Esophagus squamous epithelium (tissue), 5 donors: Measurements from ENCODE around the gene OVOL1. TPM values are rescaled to one million over a fixed set of nuclear protein-coding genes. Genes with fewer than 3 reads are reported as not detected.
A peak's percentile ranks its signal among the peaks of the same experiment; 100 is the strongest.

Experiments
- DNase-seq: peaks from one replicate; lab custom pipeline; 2025; lab: John Stamatoyannopoulos, UW
- H3K27ac ChIP-seq, 4 donors: fragments of 200-600 bp; sonication (generic); one replicate each; pipeline ENCODE4 v1.5.1; 2016 to 2019; ENCODE audit warnings: mild to moderate bottlenecking in 1 of 4
- H3K27me3 ChIP-seq, 4 donors: fragments of 200-600 bp; sonication (generic); 1 replicate in 3 of 4; 2 replicates in 1 of 4; pipeline versions ENCODE4 v1.5.1 to v1.6.0; 2017 to 2021; ENCODE audit warnings: antibody characterized with exemption in 1 of 4
- H3K36me3 ChIP-seq, 3 donors: fragments of 200-600 bp; sonication (generic); one replicate each; pipeline ENCODE4 v1.5.1; 2016 to 2019
- H3K4me1 ChIP-seq, 3 donors: fragments of 200-600 bp; sonication (generic); one replicate each; pipeline ENCODE4 v1.5.1; 2017 to 2019
- H3K4me3 ChIP-seq, 4 donors: fragments of 200-600 bp; sonication (generic); 1 replicate in 3 of 4; 2 replicates in 1 of 4; pipeline ENCODE4 v1.5.1; 2016 to 2019; ENCODE audit warnings: mild to moderate bottlenecking in 2 of 4, moderate library complexity in 1 of 4
- H3K9me3 ChIP-seq, 3 donors: fragments of 200-600 bp; sonication (generic); one replicate each; pipeline ENCODE4 v1.5.1; 2016 to 2019
- CTCF ChIP-seq, 6 experiments: fragments of 450-650 bp in 4 of 6; fragments of 200-600 bp in 2 of 6; sonication (generic) in 2 of 6; IDR thresholded peaks; one replicate each; pipeline ENCODE4 v1.5.1; 2016 to 2019; ENCODE audit warnings: antibody characterized with exemption in 6 of 6, mild to moderate bottlenecking in 4 of 6, moderate library complexity in 4 of 6
- POLR2A ChIP-seq, 4 donors: fragments of 450-650 bp; IDR thresholded peaks; one replicate each; pipeline ENCODE4 v1.6.1; 2017; ENCODE audit warnings: antibody characterized with exemption in 4 of 4, mild to moderate bottlenecking in 4 of 4, moderate library complexity in 3 of 4
- WGBS, 2 donors: methylation state at CpG; one replicate each; pipeline ENCODE4 v1.1.5; 2018; 5-methylcytosine and 5-hydroxymethylcytosine counted together
- intact Hi-C: fragments of 100-400 bp; cut with DNase I; formaldehyde crosslinking; loops from one replicate; pipeline ENCODE4 v1.15.0; 2022
- total RNA-seq, 4 donors: library from RNA; depleted of rRNA; stranded (reverse); fragments of >200 nt; gene quantifications; one replicate each; pipeline ENCODE4 v1.1.0, GENCODE V29; 2016
- donor health status: DM: yes; HTN: yes; CAD: no.

OVOL1 gene
- total RNA-seq, 4 donors from 2014 or later = 26.5 to 90.9 (median 55.3) TPM

GRCh38 chr11:65782816-65783228 is 4.0 kb upstream of the OVOL1 start:
- Histone ChIP-seq H3K27ac (peak overlapping the region in 3 of 4 donors; percentile 88 to 95 (median 89)), H3K4me1 (peaks cover 43 to 90% (median 68%) of the 10 kb centered on the region in 3 donors), H3K9me3 (no peaks in the 10 kb centered on the region), H3K27me3 (peaks cover 0 to 33% (median 7%) of the 10 kb centered on the region in 4 donors), H3K4me3 (no peak overlapping the region), H3K36me3 (peaks cover 14 to 16% (median 16%) of the 10 kb centered on the region in 3 donors)
- intact Hi-C loops = loop anchor here (5.0 kb wide), 1 partner anchor 34 kb away; no protein-coding TSS in a partner anchor
- TF ChIP-seq CTCF (IDR thresholded peaks at IDR 0.05) (no peak), POLR2A (IDR thresholded peaks at IDR 0.05) (no peak)
- whole genome bisulfite sequencing, 2 donors = 61 to 90% methylated on average over 3 to 7 of the region's 9 CpGs
- no peak for DNase-seq

DNA sequence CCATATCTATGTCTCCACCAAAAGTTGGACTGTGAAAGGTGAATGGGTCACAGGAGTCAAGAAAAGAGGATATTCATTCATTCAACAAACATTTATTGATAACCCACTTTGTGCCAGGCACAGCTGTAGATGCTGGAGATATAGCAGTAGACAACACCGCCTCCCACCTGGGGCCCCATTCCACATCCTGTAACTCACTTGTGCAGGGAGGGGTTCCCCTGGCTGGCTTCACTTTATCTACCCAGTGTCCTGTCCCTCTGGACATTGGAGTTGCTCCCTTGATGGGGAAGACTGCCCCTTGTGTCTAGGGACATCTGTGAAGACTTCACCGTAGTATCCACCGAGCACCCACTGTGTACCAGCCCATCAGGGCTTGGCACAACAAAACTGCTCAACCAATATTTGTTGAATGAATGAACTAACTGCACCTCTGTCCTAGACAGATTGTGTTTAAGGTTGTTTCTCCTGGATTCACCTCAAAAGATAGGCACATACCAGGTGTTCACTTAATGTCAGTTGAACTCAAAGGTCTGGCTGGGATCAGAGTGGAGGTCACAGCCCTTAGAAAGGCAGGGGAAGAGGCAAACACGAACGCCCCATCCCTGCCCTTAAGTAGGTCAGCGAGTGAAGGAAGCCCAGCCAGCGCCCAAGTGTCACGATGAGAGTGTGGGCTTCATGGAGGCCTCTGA is 1.4 kb upstream of the OVOL1 start:
- Histone ChIP-seq H3K4me1 (peaks cover 40 to 93% (median 61%) of the 10 kb centered on the region in 3 donors), H3K27me3 (peaks cover 0 to 49% (median 9%) of the 10 kb centered on the region in 4 donors), H3K36me3 (no peaks in the 10 kb centered on the region), H3K4me3 (peak overlapping the region in 3 of 4 donors; percentile 68 to 71 (median 69)), H3K27ac (peak overlapping the region in 3 of 4 donors; percentile 89 to 91 (median 89)), H3K9me3 (no peaks in the 10 kb centered on the region)
- TF ChIP-seq CTCF (IDR thresholded peaks at IDR 0.05) (no peak), POLR2A (IDR thresholded peaks at IDR 0.05) (no peak)
- DNase-seq = no peak
- intact Hi-C loops = no loop called here
- WGBS, 2 donors = 86 to 89% methylated on average over 5 to 7 of the region's 8 CpGs

- Histone ChIP-seq H3K27ac (peak overlapping the region; percentile 81 to 91 (median 89)), H3K9me3 (no peaks in the 10 kb centered on the region), H3K36me3 (no peaks in the 10 kb centered on the region), H3K27me3 (peaks cover 0 to 49% (median 9%) of the 10 kb centered on the region in 4 donors), H3K4me3 (peak overlapping the region; percentile 53 to 71 (median 68)), H3K4me1 (peaks cover 48 to 100% (median 61%) of the 10 kb centered on the region in 3 donors)
- WGBS, 2 donors = 72 to 75% methylated on average over 2 to 5 of the region's 74 CpGs
- DNase-seq = no peak
- intact Hi-C loops = no loop called here
- no peak for TF ChIP-seq POLR2A (IDR thresholded peaks at IDR 0.05)
- TF ChIP-seq CTCF (IDR thresholded peaks at IDR 0.05) = no peak
These were observed 666 bp upstream of the OVOL1 start for GRCh38 chr11:65786008-65786785.

- Histone ChIP-seq H3K4me1 (peaks cover 53 to 100% (median 61%) of the 10 kb centered on the region in 3 donors), H3K27me3 (peaks cover 0 to 49% (median 9%) of the 10 kb centered on the region in 4 donors), H3K4me3 (peak overlapping the region; percentile 53 to 71 (median 68)), H3K27ac (peak overlapping the region; percentile 81 to 91 (median 89)), H3K9me3 (no peaks in the 10 kb centered on the region), H3K36me3 (no peaks in the 10 kb centered on the region)
- intact Hi-C loops = no loop called here
- 0 to 3% methylated on average over 9 to 10 of the region's 64 CpGs for WGBS, 2 donors
- no peak for TF ChIP-seq CTCF (IDR thresholded peaks at IDR 0.05)
- no peak for TF ChIP-seq POLR2A (IDR thresholded peaks at IDR 0.05)
- DNase-seq = no peak
These were observed 1.1 kb downstream of the OVOL1 start for GRCh38 chr11:65787649-65788622.
